Peyer's patch (tissue), 4 donors: ENCODE results near the gene MYCN.

Source experiments
- POLR2A ChIP-seq, 2 donors: fragments of 450-650 bp; IDR thresholded peaks; one replicate each; pipeline ENCODE4 v1.5.1; 2017; ENCODE audit warnings: antibody characterized with exemption in 2 of 2, mild to moderate bottlenecking in 2 of 2, moderate library complexity in 2 of 2
- TF ChIP-seq, protein P1 (sequence below), 6 experiments: fragments of 450-650 bp in 4 of 6; fragments of 200-600 bp in 2 of 6; sonication (generic) in 1 of 6; IDR thresholded peaks; one replicate each; pipeline ENCODE4 v1.5.1; 2017 to 2019; ENCODE audit warnings: antibody characterized with exemption in 6 of 6, mild to moderate bottlenecking in 3 of 6, moderate library complexity in 1 of 6

DNA sequence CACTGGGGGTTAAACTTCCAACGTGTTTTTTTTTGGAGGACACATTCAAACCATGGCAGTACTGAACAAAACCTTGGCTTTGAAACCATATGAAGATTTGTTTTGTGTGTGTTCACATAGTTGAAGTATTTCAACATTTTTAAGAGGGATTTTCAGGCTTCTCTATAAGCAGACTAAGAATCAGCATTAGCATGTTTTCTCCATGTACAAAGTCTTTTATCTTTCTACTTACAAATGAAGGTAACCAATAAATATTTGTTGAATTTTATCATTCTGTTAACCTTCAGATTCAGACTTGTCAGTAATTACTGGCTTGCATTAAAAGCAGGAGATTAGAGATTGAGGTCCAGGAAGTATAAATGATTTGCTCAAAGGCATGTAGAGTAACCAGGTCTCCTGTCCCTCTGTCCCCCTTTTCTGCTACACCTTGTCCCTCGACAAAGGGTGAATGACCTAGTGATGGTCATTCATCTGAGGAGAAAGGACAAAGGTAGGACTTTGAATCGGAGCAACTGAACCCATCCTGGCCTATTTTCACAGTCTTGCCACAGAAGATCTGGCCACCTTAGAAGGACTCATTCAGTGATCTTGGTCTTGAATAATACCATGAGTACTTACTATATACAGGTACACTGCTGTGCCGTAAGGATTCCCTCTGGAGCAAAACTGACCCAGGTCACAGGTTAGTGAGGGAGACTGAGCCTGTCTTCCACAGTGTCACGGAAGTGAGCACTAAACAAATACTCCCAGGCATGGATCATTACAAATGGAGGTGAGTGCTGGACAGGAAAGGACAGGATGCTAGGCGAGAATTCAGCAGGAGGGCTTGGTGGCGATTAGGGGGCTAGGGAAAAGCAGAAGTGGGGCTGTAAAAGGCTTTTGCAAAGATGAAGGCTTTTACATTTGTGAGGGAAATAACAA is 2.2 kb upstream of the MYCN start:
- TF ChIP-seq, protein P1, sequence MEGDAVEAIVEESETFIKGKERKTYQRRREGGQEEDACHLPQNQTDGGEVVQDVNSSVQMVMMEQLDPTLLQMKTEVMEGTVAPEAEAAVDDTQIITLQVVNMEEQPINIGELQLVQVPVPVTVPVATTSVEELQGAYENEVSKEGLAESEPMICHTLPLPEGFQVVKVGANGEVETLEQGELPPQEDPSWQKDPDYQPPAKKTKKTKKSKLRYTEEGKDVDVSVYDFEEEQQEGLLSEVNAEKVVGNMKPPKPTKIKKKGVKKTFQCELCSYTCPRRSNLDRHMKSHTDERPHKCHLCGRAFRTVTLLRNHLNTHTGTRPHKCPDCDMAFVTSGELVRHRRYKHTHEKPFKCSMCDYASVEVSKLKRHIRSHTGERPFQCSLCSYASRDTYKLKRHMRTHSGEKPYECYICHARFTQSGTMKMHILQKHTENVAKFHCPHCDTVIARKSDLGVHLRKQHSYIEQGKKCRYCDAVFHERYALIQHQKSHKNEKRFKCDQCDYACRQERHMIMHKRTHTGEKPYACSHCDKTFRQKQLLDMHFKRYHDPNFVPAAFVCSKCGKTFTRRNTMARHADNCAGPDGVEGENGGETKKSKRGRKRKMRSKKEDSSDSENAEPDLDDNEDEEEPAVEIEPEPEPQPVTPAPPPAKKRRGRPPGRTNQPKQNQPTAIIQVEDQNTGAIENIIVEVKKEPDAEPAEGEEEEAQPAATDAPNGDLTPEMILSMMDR (IDR thresholded peaks at IDR 0.05), result no peak
- TF ChIP-seq POLR2A (IDR thresholded peaks at IDR 0.05), result no peak
